OCI-LY3 (cell line): ENCODE measurements around the gene SNAP91.

Source experiments
- H2AFZ ChIP-seq: fragments of 200-600, 300-600 bp; shearing (Covaris generic); 2 replicates; pipeline ENCODE4 v1.6.0; 2014; ENCODE audit warnings: antibody characterized with exemption, low read depth, low read length
- H3K27ac ChIP-seq: fragments of 200-600, 300-600 bp; sonication (generic); 2 replicates; pipeline ENCODE4 v1.5.1; 2014; ENCODE audit warnings: mild to moderate bottlenecking, low read length, moderate library complexity, mixed read lengths
- H3K27me3 ChIP-seq: fragments of 200-600, 300-600 bp; sonication (generic); 2 replicates; pipeline ENCODE4 v1.6.1; 2014; ENCODE audit warnings: low read depth, low read length, mixed read lengths
- H3K36me3 ChIP-seq: fragments of 200-600, 300-600 bp; sonication (generic); replicated peaks from 2 replicates; pipeline ENCODE3; 2014; ENCODE audit warnings: low read depth, low read length, mixed read lengths
- H3K4me1 ChIP-seq: fragments of 300-600, 200-600 bp; sonication (generic); 2 replicates; pipeline ENCODE4 v1.6.1; 2014; ENCODE audit warnings: low read length, mixed read lengths
- H3K4me2 ChIP-seq: fragments of 200-600, 300-600 bp; sonication (generic); 2 replicates; pipeline ENCODE4 v1.6.1; 2014; ENCODE audit warnings: low read length, mixed read lengths
- H3K4me3 ChIP-seq: fragments of 300-600, 200-600 bp; sonication (generic); 2 replicates; pipeline ENCODE4 v1.5.1; 2014; ENCODE audit warnings: antibody characterized with exemption, mild to moderate bottlenecking, low read length, moderate library complexity
- H3K79me2 ChIP-seq: fragments of 300-600, 200-600 bp; shearing (Covaris generic); 2 replicates; pipeline ENCODE4 v1.6.1; 2014; ENCODE audit warnings: mild to moderate bottlenecking, low read length, mixed read lengths
- H3K9ac ChIP-seq: fragments of 300-600, 200-600 bp; shearing (Covaris generic); 2 replicates; pipeline ENCODE4 v1.6.0; 2014; ENCODE audit warnings: mild to moderate bottlenecking, low read length, moderate library complexity
- H3K9me3 ChIP-seq: fragments of 200-600, 300-600 bp; shearing (Covaris generic); 2 replicates; pipeline ENCODE4 v1.6.1; 2014; ENCODE audit warnings: low read length, mixed read lengths; ENCODE audit not compliant: insufficient read depth
- H4K20me1 ChIP-seq: fragments of 200-600, 300-600 bp; sonication (generic); 2 replicates; pipeline ENCODE4 v1.6.1; 2016; ENCODE audit warnings: low read length, mixed read lengths; ENCODE audit not compliant: insufficient read depth
- CTCF ChIP-seq: fragments of 200-600, 300-600 bp; sonication (generic); IDR thresholded peaks from 2 replicates; pipeline ENCODE4 v1.5.1; 2014; ENCODE audit warnings: antibody characterized with exemption, low read length, low read depth
- EZH2phosphoT487 ChIP-seq: fragments of 200-600 bp; shearing (Covaris generic); IDR thresholded peaks from 2 replicates; pipeline ENCODE4 v1.6.1; 2018; ENCODE audit warnings: antibody characterized with exemption, mixed run types, low read depth

SNAP91 gene

GRCh38 chr6:83597051-83597450 is 111.8 kb downstream of the SNAP91 start:
- Histone ChIP-seq H3K27me3 (no peaks in the 10 kb centered on the region), H3K4me2 (no peak overlapping the region), H3K27ac (no peak overlapping the region), H4K20me1 (no peaks in the 10 kb centered on the region), H3K79me2 (no peaks in the 10 kb centered on the region), H3K9ac (no peak overlapping the region), H3K9me3 (no peaks in the 10 kb centered on the region), H3K36me3 (no peaks in the 10 kb centered on the region), H3K4me1 (no peaks in the 10 kb centered on the region), H3K4me3 (no peak overlapping the region), H2AFZ (no peak overlapping the region)
- TF ChIP-seq EZH2phosphoT487 (no peak), CTCF (no peak)

- H3K4me3 ChIP-seq = no peak overlapping the region
- H3K4me1 ChIP-seq = no peaks in the 10 kb centered on the region
- H4K20me1 ChIP-seq = no peaks in the 10 kb centered on the region
- H3K4me2 ChIP-seq = no peak overlapping the region
- no peak overlapping the region for H3K9ac ChIP-seq
- no peaks in the 10 kb centered on the region for H3K79me2 ChIP-seq
- TF ChIP-seq EZH2phosphoT487 (no peak), CTCF (no peak)
- no peaks in the 10 kb centered on the region for H3K27me3 ChIP-seq
- H2AFZ ChIP-seq = no peak overlapping the region
- H3K27ac ChIP-seq = no peak overlapping the region
- H3K9me3 ChIP-seq = no peaks in the 10 kb centered on the region
- H3K36me3 ChIP-seq = no peaks in the 10 kb centered on the region
Observed at GRCh38 chr6:83594941-83595340, 114.0 kb downstream of the SNAP91 start.

- Histone ChIP-seq H3K27me3 (no peaks in the 10 kb centered on the region), H2AFZ (0 out of 2 replicates have a peak overlapping the region, but pooled peaks have one; percentile 44), H3K9ac (no peak overlapping the region), H4K20me1 (no peaks in the 10 kb centered on the region), H3K79me2 (no peaks in the 10 kb centered on the region), H3K4me3 (no peak overlapping the region), H3K9me3 (no peaks in the 10 kb centered on the region), H3K36me3 (no peaks in the 10 kb centered on the region), H3K4me2 (peak overlapping the region; percentile 44), H3K4me1 (no peaks in the 10 kb centered on the region), H3K27ac (no peak overlapping the region)
- TF ChIP-seq CTCF (no peak), EZH2phosphoT487 (no peak)
Observed at GRCh38 chr6:83593395-83593785, 115.5 kb downstream of the SNAP91 start.

GRCh38 chr6:83592770-83593394 is 116.0 kb downstream of the SNAP91 start:
- Histone ChIP-seq H3K4me1 (no peaks in the 10 kb centered on the region), H3K4me3 (no peak overlapping the region; the same call in 1 of the 2 replicates), H3K79me2 (no peaks in the 10 kb centered on the region), H2AFZ (0 out of 2 replicates have a peak overlapping the region, but pooled peaks have one; percentile 44), H3K4me2 (peak overlapping the region; percentile 44), H3K9me3 (no peaks in the 10 kb centered on the region), H3K36me3 (no peaks in the 10 kb centered on the region), H4K20me1 (no peaks in the 10 kb centered on the region), H3K27ac (no peak overlapping the region), H3K27me3 (no peaks in the 10 kb centered on the region), H3K9ac (no peak overlapping the region)
- TF ChIP-seq CTCF = peak; percentile 80
- TF ChIP-seq EZH2phosphoT487 = no peak
